HG02610 (cell line): Measurements from ENCODE around the gene DOCK1.
"Not testable (repeated sequence)": the region's sequence is repeated elsewhere in the genome, so short reads cannot be mapped to it uniquely, and the experiment has no call there.

Source experiments
- ATAC-seq: cut with Tn5 transposase; IDR thresholded peaks from one replicate; pipeline ENCODE4 v1.9.1; 2021; ENCODE audit warnings: mild to moderate bottlenecking, moderate library complexity; ENCODE audit not compliant: unreplicated experiment

DOCK1 gene

GRCh38 chr10:127298381-127298780 is 393.2 kb downstream of the DOCK1 start:
- no peak for ATAC-seq

- not testable (repeated sequence) for ATAC-seq
Measured at GRCh38 chr10:127299192-127299591, 394.0 kb downstream of the DOCK1 start.

GRCh38 chr10:127299956-127300689 is 394.9 kb downstream of the DOCK1 start:
- no peak for ATAC-seq

DNA sequence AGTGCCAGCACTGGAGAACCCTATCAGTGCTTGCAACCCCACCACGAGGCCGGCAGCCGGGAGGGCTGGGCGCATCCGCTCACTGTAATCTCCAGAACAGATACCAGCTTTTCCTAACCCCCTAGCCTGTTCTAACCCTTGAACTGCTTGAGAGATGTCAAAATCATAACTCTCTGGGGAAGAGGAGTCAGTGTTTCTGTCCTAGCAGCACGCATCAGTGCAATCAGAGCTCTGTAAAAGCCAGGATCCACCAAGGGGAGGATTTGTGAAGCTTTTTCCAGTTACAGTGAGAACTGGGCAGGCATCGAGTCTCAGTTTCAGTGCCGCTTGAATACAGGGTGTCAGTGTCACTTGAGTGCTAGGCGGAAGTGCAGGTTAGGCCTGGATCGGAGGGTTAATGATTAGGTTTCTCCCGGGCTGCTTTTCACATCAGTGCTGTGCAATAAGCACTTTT is 395.7 kb downstream of the DOCK1 start:
- no peak for ATAC-seq

GRCh38 chr10:127302343-127302742 is 397.1 kb downstream of the DOCK1 start:
- no peak for ATAC-seq

DNA sequence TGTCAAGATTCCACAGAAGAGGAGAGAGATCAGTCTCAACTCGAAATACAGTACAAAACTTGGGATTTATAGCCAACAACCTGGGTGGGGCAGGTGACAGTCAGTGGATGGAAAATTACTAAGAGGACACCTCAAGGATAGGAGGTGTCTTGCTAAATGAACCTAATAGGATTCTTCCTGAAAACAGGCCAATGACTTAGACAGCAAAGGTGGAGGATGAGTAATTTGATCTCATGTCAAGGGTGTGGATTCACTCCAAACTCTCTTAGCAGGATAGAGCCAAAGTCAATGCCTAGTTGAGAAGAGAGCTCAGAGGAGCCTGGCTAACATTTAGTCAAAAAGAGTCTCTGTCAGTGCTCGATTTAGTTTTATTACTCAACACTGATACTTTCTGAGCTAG is 397.9 kb downstream of the DOCK1 start:
- ATAC-seq = no peak

DNA sequence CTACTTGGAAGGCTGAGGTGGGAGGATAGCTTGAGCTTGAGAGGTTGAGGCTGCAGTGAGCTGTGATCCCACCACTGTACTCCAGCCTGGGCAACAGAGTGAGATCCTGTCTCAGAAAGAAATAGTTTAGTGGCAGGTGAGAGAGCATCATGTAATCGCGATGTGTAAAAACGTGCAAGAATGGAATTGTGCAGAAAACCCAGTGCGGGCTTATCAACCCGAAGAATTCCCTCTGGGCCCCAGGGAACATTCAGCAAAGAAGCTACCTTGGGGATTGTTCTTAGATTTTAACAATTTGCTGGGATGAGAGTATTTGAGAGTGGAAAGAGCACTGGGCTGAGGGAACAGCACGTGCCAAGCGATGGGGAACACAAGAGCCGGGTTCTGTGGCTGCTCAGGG is 398.5 kb downstream of the DOCK1 start:
- no peak for ATAC-seq

DNA sequence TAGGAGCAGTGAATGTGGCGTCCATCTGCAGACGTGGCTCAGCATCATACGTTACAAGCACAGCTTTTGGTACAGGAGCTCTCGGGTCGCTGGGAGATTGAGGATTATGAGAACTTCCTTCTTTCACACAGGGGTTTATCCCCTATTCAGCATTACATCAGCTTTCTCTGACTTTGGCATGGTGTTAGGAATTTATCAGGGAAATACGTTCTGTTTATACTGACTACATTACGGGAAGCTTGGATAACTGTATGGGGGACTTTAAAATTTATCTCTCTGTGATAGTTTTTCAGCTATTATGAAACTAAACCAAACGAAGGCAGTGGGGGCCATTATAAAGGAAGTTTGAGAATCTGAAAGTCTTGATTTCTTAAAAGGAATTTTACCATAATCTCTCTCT is 401.3 kb downstream of the DOCK1 start:
- ATAC-seq = no peak

DNA sequence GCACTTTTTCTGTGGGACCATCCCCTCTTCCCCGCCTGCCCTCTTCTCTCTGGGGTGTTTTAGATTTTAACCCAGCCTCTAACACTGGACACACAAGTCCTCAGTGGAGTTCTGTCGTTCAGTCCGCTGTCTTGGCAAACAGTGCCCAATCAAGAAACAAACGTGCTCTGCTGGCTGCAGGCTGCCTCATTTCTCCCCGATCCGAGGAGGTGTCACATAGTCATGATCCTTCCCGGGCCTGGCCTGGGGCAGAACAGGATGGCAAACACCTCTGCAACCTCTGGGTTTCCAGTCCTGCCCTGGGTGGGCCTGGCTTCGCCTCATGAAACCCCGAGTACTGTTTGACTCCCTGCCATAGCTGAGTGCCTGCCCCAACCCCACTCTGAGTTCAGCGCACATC is 402.1 kb downstream of the DOCK1 start:
- ATAC-seq = no peak

DNA sequence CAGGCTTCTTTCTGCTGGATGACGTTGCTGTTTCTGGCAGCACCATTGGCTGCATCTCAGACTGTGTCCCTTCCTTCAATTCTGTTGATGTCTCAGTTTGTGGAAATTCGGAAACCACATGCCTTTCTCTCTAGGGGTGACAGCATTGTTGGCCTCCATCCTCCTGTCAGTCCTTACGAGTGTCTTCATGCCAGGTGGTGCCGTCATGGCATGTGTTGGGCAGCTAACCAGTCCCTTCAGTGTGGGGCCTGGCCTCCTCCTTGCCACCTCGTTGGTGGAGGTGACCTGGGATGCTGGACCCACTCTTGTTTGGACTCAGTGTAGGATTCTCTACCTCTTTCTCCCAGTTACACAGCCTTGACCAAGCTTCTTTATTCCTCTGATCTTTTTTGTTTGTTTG is 402.8 kb downstream of the DOCK1 start:
- ATAC-seq = no peak

DNA sequence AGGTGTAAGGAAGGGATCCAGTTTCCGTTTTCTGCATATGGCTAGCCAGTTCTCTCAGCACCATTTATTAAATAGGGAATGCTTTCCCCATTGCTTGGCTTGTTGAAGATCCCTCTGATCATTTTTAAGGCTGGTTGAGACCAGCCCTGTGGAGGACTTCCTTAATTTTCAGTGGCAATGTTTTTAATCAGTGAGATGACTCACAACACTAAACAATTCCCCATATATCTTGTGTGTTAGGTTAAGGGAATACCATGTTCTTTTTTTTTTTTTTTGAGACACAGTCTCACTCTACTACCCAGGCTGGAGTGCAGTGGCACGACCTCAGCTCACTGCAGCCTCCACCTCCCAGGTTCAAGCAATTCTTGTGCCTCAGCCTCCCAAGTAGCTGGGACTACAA is 404.4 kb downstream of the DOCK1 start:
- not testable (repeated sequence) for ATAC-seq

GRCh38 chr10:127310430-127310829 is 405.2 kb downstream of the DOCK1 start:
- no peak for ATAC-seq

DNA sequence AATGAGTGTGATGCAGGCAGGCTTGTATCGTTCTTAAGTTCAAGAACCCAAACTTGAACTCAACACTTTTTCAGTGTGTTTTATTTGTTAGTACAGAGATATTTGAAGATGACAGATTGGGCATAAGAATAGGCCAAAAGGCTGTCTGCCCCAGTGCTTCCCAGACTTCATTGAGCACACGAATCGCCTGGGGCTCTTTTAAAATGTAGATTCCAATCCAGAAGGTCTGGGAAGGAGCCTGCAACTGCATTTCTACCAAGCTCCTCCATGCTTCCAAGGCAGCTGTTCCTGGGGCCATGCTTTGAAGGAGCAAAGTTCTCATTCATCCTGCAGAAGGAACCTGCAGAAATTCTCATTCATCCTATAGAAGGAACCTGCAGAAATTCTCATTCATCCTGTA is 405.7 kb downstream of the DOCK1 start:
- no peak for ATAC-seq

DNA sequence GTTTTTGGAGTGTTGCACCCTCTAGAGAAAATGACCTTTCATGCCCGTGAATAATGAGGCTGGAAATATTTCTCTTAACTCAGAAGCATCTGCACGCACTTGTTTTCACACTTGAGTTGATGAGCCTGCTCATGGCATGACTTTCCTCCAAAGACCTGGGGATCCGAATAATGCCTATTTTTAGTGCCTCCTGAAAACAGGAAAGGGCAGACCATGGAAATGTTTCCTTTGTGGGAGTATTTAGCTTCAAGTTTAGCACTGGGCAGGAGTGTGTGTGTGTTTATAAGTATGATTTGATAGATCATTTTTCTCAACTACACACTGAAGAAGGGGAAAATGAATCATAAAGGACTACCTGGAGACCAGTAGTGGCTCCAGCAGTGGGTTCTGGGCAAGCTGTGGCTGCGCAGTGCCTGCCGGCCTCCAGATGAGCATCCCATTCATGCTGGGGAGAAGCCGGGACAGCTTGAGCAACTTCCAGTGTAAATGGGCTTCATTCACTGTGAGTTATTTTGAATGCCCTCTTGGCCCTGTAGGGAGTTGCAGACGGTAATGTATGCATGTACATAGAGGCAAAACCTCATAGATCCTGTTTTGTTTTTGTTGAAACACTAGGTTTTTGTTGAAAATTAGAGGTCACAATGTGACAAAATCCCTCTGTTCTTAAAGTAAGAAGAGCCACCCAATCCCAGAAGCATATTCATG is 408.9 kb downstream of the DOCK1 start:
- ATAC-seq = no peak

- ATAC-seq = no peak
Measured at GRCh38 chr10:127314797-127315196, 409.6 kb downstream of the DOCK1 start.

DNA sequence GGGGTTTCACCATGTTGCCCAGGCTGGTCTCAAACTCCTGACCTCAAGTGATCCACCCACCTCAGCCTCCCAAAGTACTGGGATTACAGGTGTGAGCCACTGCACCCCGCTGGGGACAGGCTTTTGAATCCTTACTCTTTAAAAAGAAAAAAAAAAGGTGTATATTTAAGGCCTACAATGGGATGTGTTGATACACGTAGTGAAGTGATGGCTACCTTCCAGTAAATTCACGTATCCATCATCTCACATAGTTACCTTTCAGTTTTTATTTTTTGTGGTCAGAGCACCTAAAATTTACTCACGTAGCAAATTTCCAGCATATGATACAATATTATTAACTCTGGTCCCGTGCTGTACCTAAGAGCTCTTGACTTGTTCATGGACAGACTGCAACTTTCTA is 410.7 kb downstream of the DOCK1 start:
- ATAC-seq = no peak

DNA sequence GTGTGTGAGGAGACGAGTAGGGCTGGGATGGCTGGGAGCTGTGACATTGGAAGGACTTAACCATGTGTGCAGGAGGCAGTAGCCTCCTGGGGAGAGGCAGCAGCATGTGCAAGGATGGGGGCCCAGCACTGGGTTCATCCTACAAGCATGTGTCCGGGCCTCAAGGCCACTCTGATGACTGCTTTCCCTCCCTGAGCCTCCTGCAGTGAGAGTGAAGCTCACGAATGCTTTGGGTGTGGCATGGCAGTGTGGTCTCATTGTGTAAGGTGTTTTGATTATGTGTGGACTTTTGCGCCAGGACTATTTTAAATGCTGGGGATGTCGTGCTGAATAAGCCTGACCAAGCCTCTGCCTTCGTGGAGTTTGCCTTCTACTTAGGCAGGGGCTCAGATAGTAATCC is 413.2 kb downstream of the DOCK1 start:
- ATAC-seq = no peak

- no peak for ATAC-seq
Measured at GRCh38 chr10:127319271-127319670, 414.0 kb downstream of the DOCK1 start.

- no peak for ATAC-seq
Measured at GRCh38 chr10:127319691-127320090, 414.5 kb downstream of the DOCK1 start.

- no peak for ATAC-seq
Measured at GRCh38 chr10:127320176-127320575, 414.9 kb downstream of the DOCK1 start.

DNA sequence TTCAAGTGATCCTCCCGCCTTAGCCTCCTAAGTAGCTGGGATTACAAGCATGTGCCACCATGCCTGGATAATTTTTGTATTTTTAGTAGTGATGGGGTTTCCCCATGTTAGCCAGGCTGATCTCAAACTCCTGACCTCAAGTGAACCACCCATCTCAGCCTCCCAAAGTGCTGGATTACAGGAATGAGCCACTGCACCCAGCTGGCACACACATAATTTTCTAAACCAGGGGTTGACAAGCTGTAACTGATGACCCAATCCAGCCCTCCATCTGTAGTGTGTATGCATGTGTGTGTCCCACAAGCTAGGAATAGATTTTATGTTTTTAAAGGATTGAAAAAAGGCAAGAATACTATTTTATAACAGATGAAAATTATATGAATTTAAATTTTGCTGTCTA is 417.1 kb downstream of the DOCK1 start:
- no peak for ATAC-seq

DNA sequence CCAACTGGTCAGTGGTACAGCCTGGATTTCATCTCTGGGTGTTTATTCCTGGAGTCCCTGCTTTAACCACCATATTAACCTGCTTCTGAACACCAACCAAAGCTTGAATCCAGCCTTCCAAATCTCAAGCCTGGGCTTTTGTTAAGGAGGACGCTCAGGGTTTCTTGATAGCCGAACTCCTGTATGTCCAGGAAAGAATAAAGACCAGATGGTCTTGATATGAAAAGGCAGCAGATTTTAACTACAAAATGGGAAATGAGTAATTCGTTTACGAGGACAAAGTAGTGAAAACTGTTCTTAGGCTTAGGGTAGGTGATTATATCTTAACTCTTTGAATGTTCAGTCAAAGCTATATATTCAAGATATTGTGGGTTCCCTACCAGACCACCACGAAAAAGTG is 420.3 kb downstream of the DOCK1 start:
- ATAC-seq = no peak

DNA sequence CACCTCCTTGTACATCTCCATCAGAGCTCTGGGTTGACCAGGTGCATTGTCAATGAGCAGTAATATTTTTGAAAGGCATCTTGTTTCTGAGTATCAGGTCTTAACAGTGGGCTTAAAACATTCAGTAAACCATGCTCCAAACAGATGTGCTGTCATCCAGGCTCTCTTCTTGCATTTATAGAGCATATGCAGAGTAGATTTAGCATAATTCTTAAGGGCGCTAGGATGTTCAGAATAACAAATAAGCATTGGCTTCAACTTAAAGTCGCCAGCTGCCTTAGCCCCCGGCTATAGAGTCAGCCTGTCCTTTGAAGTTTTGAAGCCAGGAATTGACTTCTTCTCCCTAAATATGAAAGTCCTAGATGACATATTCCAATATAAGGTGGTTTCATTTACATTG is 421.7 kb downstream of the DOCK1 start:
- ATAC-seq = no peak
